ENCODE results near the gene PBX3. TPM values are rescaled to one million over a fixed set of nuclear protein-coding genes. Genes with fewer than 3 reads are reported as not detected.

The PBX3 gene
- total RNA-seq, 1 experiment from 2014 or later, result 46.0 TPM

DNA sequence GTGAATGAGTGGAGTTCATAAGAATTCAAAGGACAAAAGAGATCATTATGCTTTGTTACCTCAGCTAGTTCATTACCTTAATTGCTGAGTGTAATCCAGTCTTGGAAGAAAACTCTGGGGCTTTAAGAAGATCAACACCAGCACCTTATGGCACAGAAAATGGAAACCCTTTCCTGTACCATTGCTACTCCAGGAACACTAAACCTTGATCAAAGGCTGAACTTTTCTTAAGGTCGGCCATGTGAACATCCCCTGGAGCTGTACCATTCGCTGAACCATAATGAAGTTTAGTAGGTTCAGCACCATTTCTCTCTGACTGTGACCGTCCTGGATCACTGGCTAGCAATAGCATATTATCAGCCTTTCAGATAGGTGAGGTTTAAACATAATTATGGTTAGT, 97.4 kb downstream of the PBX3 start:
- H3K4me3 Mint-ChIP-seq, result no peak overlapping the region
- Histone ChIP-seq H4K20me1 (ENCODE audit: control insufficient read depth, insufficient read depth, insufficient read length) (no peaks in the 10 kb centered on the region), H2AK5ac (ENCODE audit: insufficient read length, low read length) (no peak overlapping the region), H3T11ph (ENCODE audit: low read length) (no peak overlapping the region), H3K23ac (ENCODE audit: insufficient read length, low read depth, low read length) (no peak overlapping the region), H3K4me2 (ENCODE audit: insufficient read depth, insufficient read length, low read length) (no peak overlapping the region), H3K9me3 (ENCODE audit: control insufficient read depth, low read depth, low read length) (no peaks in the 10 kb centered on the region), H2BK20ac (ENCODE audit: low read depth, low read length, poor library complexity, severe bottlenecking) (no peak overlapping the region), H3K9ac (ENCODE audit: extremely low read depth, insufficient read length, low read length) (no peak overlapping the region), H2BK120ac (ENCODE audit: low read depth, low read length, poor library complexity, severe bottlenecking) (no peak overlapping the region), H3K27me3 (ENCODE audit: insufficient read depth, low read length) (no peaks in the 10 kb centered on the region), H2BK5ac (ENCODE audit: insufficient read length, low read length) (no peak overlapping the region), H2BK12ac (ENCODE audit: insufficient read length, low read depth, low read length) (no peak overlapping the region), H3K23me2 (ENCODE audit: insufficient read length, low read depth, low read length, poor library complexity, severe bottlenecking) (no peaks in the 10 kb centered on the region), H2AFZ (ENCODE audit: low read length) (no peak overlapping the region), H3K14ac (ENCODE audit: insufficient read depth, low read length) (no peak overlapping the region), H3K79me2 (ENCODE audit: insufficient read depth, low read length) (peaks cover 3% of the 10 kb centered on the region; the same call in 1 of the 2 replicates), H3K18ac (ENCODE audit: insufficient read length, low read depth, low read length) (no peak overlapping the region), H3K4me1 (ENCODE audit: insufficient read depth, low read length) (peaks cover 2% of the 10 kb centered on the region; the same call in 1 of the 2 replicates), H4K5ac (ENCODE audit: insufficient read length, low read depth, low read length) (no peak overlapping the region), H3K79me1 (ENCODE audit: insufficient read depth, low read depth, low read length, poor library complexity, severe bottlenecking) (no peaks in the 10 kb centered on the region), H3K27ac (ENCODE audit: insufficient read length, low read depth, low read length) (no peak overlapping the region), H4K91ac (ENCODE audit: insufficient read length, low read depth, low read length) (no peak overlapping the region), H3K4ac (ENCODE audit: low read depth, low read length) (no peak overlapping the region), H4K8ac (replicated peaks; ENCODE audit: insufficient read length, low read depth, low read length) (no peak overlapping the region), H3K56ac (ENCODE audit: insufficient read length, low read depth, low read length) (no peak overlapping the region), H2BK15ac (ENCODE audit: low read depth, low read length) (no peak overlapping the region)
- H3K36me3 Mint-ChIP-seq (ENCODE audit: insufficient read depth in 1 of 3, low read depth in 3 of 3), result peaks cover 3 to 10% (median 6%) of the 10 kb centered on the region in 3 experiments; a peak in 5 of 7 replicates
- no peaks in the 10 kb centered on the region for H3K9me3 Mint-ChIP-seq
- no peak overlapping the region for H3K27ac Mint-ChIP-seq
- H3K4me1 Mint-ChIP-seq, result peaks cover 35 to 44% of the 10 kb centered on the region in 2 experiments
- TF ChIP-seq, protein P1, sequence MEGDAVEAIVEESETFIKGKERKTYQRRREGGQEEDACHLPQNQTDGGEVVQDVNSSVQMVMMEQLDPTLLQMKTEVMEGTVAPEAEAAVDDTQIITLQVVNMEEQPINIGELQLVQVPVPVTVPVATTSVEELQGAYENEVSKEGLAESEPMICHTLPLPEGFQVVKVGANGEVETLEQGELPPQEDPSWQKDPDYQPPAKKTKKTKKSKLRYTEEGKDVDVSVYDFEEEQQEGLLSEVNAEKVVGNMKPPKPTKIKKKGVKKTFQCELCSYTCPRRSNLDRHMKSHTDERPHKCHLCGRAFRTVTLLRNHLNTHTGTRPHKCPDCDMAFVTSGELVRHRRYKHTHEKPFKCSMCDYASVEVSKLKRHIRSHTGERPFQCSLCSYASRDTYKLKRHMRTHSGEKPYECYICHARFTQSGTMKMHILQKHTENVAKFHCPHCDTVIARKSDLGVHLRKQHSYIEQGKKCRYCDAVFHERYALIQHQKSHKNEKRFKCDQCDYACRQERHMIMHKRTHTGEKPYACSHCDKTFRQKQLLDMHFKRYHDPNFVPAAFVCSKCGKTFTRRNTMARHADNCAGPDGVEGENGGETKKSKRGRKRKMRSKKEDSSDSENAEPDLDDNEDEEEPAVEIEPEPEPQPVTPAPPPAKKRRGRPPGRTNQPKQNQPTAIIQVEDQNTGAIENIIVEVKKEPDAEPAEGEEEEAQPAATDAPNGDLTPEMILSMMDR (conservative IDR thresholded peaks at IDR 0.05), result no peak
- WGBS (ENCODE audit: extremely low coverage, insufficient read length, low lambda C conversion rate), result no CpG with 5 or more reads among the region's 3 CpGs
- H3K27me3 Mint-ChIP-seq (ENCODE audit: low read depth), result no peaks in the 10 kb centered on the region
- no peak for DNase-seq
